Thoracic aorta (tissue), 2 donors: ENCODE results near the gene TTLL5. TPM values are rescaled to one million over a fixed set of nuclear protein-coding genes. Genes with fewer than 3 reads are reported as not detected.
"Not testable (repeated sequence)": the region's sequence is repeated elsewhere in the genome, so short reads cannot be mapped to it uniquely, and the experiment has no call there.

ENCODE experiments used
- ATAC-seq: fragments of 150-250 bp; one replicate; pipeline ENCODE4 v1.8.0; 2017; ENCODE audit warnings: low read depth; ENCODE audit not compliant: insufficient number of reproducible peaks, low FRiP score
- DNase-seq: peaks from one replicate; pipeline ENCODE4 v3.0.0-alpha.2; 2020; ENCODE audit warnings: low spot score
- H3K27ac ChIP-seq, 2 donors: fragments of 200-600 bp; sonication (generic); 1 replicate in 1 of 2; 2 replicates in 1 of 2; pipeline ENCODE4 v1.5.1; 2016; ENCODE audit warnings: mild to moderate bottlenecking in 2 of 2, moderate library complexity in 2 of 2
- H3K27me3 ChIP-seq: fragments of 200-600 bp; sonication (generic); replicated peaks from 2 replicates; pipeline ENCODE4 v1.6.0; 2016; ENCODE audit warnings: mild to moderate bottlenecking; ENCODE audit not compliant: insufficient read depth
- H3K36me3 ChIP-seq: fragments of 200-600 bp; sonication (generic); one replicate; pipeline ENCODE4 v1.5.1; 2016
- H3K4me1 ChIP-seq, 2 donors: fragments of 200-600 bp; sonication (generic); 1 replicate in 1 of 2; 2 replicates in 1 of 2; pipeline versions ENCODE4 v1.5.1 to v1.6.0; 2016; ENCODE audit warnings: low read depth in 2 of 2, mild to moderate bottlenecking in 1 of 2; ENCODE audit not compliant: control insufficient read depth in 1 of 2
- H3K4me3 ChIP-seq: fragments of 200-600 bp; sonication (generic); 2 replicates; pipeline ENCODE4 v1.5.1; 2016; ENCODE audit warnings: mild to moderate bottlenecking
- H3K9me3 ChIP-seq: fragments of 200-600 bp; sonication (generic); 2 replicates; pipeline ENCODE4 v1.5.1; 2016
- total RNA-seq, 2 donors: library from RNA; depleted of rRNA; stranded (reverse); fragments of >200 nt; gene quantifications; one replicate each; pipeline versions ENCODE4 v1.1.0 to v1.2.3, GENCODE V29; 2016
- TF ChIP-seq, protein P1 (sequence below): fragments of 200-600 bp; sonication (generic); IDR thresholded peaks from one replicate; pipeline ENCODE4 v1.5.1; 2019; ENCODE audit warnings: antibody characterized with exemption

Gene TTLL5
- total RNA-seq, 2 donors from 2014 or later: 34.7 to 47.9 TPM

DNA sequence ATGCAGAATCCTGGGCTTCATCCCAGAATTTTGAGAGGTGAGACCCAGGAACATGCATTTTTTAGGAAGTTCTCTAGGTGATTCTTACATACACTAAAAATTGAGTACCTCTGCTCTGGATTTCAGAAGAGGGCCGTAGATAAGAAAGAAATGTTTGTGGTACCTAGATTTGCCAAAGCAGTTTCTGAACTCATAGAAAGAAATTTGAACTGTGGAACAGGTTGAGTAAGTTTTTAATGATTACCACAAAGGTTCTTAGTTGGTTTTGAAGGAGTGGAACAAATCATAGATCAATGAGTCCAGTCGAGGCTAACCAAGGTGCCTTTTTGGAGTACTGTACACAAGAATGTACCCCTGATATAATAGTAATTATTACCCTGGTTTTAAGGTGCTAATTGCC, 24.9 kb downstream of the TTLL5 start:
- no peaks in the 10 kb centered on the region for H3K27me3 ChIP-seq
- peaks cover 18% of the 10 kb centered on the region for H3K36me3 ChIP-seq
- ATAC-seq (no peak), DNase-seq (no peak)
- TF ChIP-seq, protein P1, sequence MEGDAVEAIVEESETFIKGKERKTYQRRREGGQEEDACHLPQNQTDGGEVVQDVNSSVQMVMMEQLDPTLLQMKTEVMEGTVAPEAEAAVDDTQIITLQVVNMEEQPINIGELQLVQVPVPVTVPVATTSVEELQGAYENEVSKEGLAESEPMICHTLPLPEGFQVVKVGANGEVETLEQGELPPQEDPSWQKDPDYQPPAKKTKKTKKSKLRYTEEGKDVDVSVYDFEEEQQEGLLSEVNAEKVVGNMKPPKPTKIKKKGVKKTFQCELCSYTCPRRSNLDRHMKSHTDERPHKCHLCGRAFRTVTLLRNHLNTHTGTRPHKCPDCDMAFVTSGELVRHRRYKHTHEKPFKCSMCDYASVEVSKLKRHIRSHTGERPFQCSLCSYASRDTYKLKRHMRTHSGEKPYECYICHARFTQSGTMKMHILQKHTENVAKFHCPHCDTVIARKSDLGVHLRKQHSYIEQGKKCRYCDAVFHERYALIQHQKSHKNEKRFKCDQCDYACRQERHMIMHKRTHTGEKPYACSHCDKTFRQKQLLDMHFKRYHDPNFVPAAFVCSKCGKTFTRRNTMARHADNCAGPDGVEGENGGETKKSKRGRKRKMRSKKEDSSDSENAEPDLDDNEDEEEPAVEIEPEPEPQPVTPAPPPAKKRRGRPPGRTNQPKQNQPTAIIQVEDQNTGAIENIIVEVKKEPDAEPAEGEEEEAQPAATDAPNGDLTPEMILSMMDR: no peak
- H3K4me1 ChIP-seq: no peaks in the 10 kb centered on the region
- no peak overlapping the region for H3K27ac ChIP-seq
- H3K4me3 ChIP-seq: no peak overlapping the region
- no peaks in the 10 kb centered on the region for H3K9me3 ChIP-seq

DNA sequence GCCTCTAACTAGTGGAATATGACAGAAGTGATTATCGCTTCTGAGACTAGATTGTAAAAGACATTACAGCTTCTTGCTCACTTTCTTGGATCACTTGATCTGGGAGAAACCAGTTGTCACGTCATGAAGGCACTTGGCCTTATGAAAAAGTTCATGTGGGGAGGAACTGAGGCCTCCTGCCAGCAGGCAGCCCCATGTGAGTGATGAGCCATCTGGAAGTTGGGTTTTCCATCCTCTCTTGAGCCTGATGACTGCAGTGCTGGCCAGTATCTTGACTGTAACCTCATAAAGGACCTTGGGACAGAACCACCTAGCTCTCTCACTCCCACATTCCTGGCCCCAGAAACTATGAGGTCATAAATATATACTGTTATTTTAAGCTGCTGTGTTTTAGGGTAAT, 28.0 kb downstream of the TTLL5 start:
- no peak overlapping the region for H3K4me3 ChIP-seq
- no peaks in the 10 kb centered on the region for H3K9me3 ChIP-seq
- ATAC-seq (no peak), DNase-seq (no peak)
- no peaks in the 10 kb centered on the region for H3K27me3 ChIP-seq
- no peak overlapping the region for H3K27ac ChIP-seq
- TF ChIP-seq, protein P1: no peak
- H3K4me1 ChIP-seq: no peaks in the 10 kb centered on the region
- H3K36me3 ChIP-seq: peaks cover 17% of the 10 kb centered on the region

DNA sequence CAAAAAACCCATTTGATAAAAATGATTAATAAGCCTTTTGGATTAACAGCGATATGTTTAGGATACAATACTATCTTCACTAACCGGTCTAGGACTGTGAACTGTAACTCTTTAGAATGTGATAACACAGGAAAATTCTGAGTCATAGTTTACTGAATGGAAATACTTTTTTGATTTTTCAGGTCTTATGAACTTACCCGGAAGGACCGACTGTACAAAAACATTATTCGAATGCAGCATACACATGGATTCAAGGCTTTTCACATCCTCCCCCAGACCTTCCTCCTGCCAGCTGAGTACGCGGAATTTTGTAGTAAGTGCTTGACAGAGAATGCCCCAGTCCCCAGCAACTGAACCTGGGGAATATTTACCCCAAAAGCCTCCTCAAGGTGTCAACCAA, 29.0 kb downstream of the TTLL5 start:
- no peak overlapping the region for H3K4me3 ChIP-seq
- peaks cover 11% of the 10 kb centered on the region for H3K36me3 ChIP-seq
- ATAC-seq (no peak), DNase-seq (no peak)
- no peaks in the 10 kb centered on the region for H3K27me3 ChIP-seq
- H3K27ac ChIP-seq: no peak overlapping the region
- H3K9me3 ChIP-seq: no peaks in the 10 kb centered on the region
- TF ChIP-seq, protein P1: no peak
- no peaks in the 10 kb centered on the region for H3K4me1 ChIP-seq

- H3K4me3 ChIP-seq, H3K27me3 ChIP-seq, H3K9me3 ChIP-seq, H3K4me1 ChIP-seq, H3K27ac ChIP-seq, ATAC-seq, DNase-seq: not testable (repeated sequence)
- H3K36me3 ChIP-seq: peaks cover 10% of the 10 kb centered on the region
Observed at GRCh38 chr14:75695025-75695424, 34.0 kb downstream of the TTLL5 start.

DNA sequence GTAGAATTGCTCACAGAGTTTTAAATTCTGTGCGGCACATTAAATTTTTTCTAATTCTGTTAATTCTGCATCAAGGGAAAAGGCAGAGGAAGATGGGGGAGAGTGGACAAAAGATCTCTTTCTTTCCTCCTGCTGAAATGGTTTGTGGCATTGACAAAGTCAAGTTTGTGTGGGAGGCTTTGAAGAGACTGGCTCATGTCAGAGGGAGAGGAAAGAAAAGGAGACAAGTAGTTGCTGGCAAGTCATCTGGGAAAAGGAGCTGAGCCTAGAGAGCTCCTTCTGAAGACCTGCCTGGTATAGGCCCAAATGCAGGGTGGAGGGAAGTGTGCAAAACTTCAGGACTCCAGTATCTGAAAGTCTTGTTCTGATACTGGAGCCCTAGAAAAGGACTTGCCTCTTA, 36.3 kb downstream of the TTLL5 start:
- TF ChIP-seq, protein P1: no peak
- no peak overlapping the region for H3K27ac ChIP-seq
- H3K36me3 ChIP-seq: peaks cover 3% of the 10 kb centered on the region
- ATAC-seq (no peak), DNase-seq (no peak)
- no peaks in the 10 kb centered on the region for H3K9me3 ChIP-seq
- H3K4me3 ChIP-seq: no peak overlapping the region
- peaks cover under 1 to 6% of the 10 kb centered on the region in 2 donors for H3K4me1 ChIP-seq
- H3K27me3 ChIP-seq: no peaks in the 10 kb centered on the region

- Histone ChIP-seq H3K4me1 (peaks cover 4 to 11% of the 10 kb centered on the region in 2 donors), H3K4me3 (no peak overlapping the region), H3K27me3 (no peaks in the 10 kb centered on the region), H3K9me3 (no peaks in the 10 kb centered on the region), H3K27ac (no peak overlapping the region), H3K36me3 (peaks cover 3% of the 10 kb centered on the region)
- TF ChIP-seq, protein P1: no peak
- ATAC-seq (no peak), DNase-seq (no peak)
Observed at GRCh38 chr14:75697918-75698317, 36.9 kb downstream of the TTLL5 start.
